H9 (cell line): ENCODE measurements around the gene ITCH. TPM values are rescaled to one million over a fixed set of nuclear protein-coding genes. Genes with fewer than 3 reads are reported as not detected.

Experiments used
- DNase-seq: peaks from one replicate; pipeline ENCODE4 v3.0.0-alpha.2; 2017
- H2AFZ ChIP-seq: one replicate; pipeline ENCODE4 v1.6.1; 2013; ENCODE audit warnings: mild to moderate bottlenecking, low read length, control low read depth, moderate library complexity
- H2AK5ac ChIP-seq: 2 replicates; pipeline ENCODE4 v1.6.1; 2013; ENCODE audit warnings: low read length, control low read depth, mixed read lengths; ENCODE audit not compliant: insufficient read length
- H2BK120ac ChIP-seq: one replicate; pipeline ENCODE4 v1.6.1; 2013; ENCODE audit warnings: low read depth, mild to moderate bottlenecking, low read length, control low read depth, inconsistent platforms; ENCODE audit not compliant: poor library complexity, severe bottlenecking
- H2BK12ac ChIP-seq: 2 replicates; pipeline ENCODE4 v1.6.1; 2013; ENCODE audit warnings: low read length, control low read depth, mixed read lengths, low read depth; ENCODE audit not compliant: insufficient read length
- H2BK15ac ChIP-seq: 2 replicates; pipeline ENCODE4 v1.6.1; 2013; ENCODE audit warnings: low read depth, low read length, control low read depth
- H2BK20ac ChIP-seq: one replicate; pipeline ENCODE4 v1.6.1; 2013; ENCODE audit warnings: low read depth, mild to moderate bottlenecking, low read length, control low read depth, inconsistent platforms; ENCODE audit not compliant: poor library complexity, severe bottlenecking
- H2BK5ac ChIP-seq: 2 replicates; pipeline ENCODE4 v1.6.1; 2013; ENCODE audit warnings: low read length, control low read depth, mixed read lengths; ENCODE audit not compliant: insufficient read length
- H3K14ac ChIP-seq: 2 replicates; pipeline ENCODE4 v1.6.1; 2013; ENCODE audit warnings: low read length, control low read depth; ENCODE audit not compliant: insufficient read depth
- H3K18ac ChIP-seq: 2 replicates; pipeline ENCODE4 v1.6.1; 2013; ENCODE audit warnings: low read depth, mild to moderate bottlenecking, mixed read lengths, low read length, control low read depth; ENCODE audit not compliant: insufficient read length
- H3K23ac ChIP-seq: 2 replicates; pipeline ENCODE4 v1.6.1; 2013; ENCODE audit warnings: low read length, control low read depth, mixed read lengths, low read depth; ENCODE audit not compliant: insufficient read length
- H3K23me2 ChIP-seq: 2 replicates; pipeline ENCODE4 v1.6.1; 2013; ENCODE audit warnings: low read depth, mild to moderate bottlenecking, mixed read lengths, low read length, control low read depth; ENCODE audit not compliant: insufficient read length, poor library complexity, severe bottlenecking
- H3K27ac ChIP-seq: 2 replicates; pipeline ENCODE4 v1.5.1; 2013; ENCODE audit warnings: low read length, control low read depth, mixed read lengths, low read depth; ENCODE audit not compliant: insufficient read length
- H3K27me3 ChIP-seq: 2 replicates; pipeline ENCODE4 v1.6.1; 2013; ENCODE audit warnings: low read length, control low read depth, inconsistent platforms; ENCODE audit not compliant: insufficient read depth
- H3K4ac ChIP-seq: 2 replicates; pipeline ENCODE4 v1.6.1; 2013; ENCODE audit warnings: low read depth, mild to moderate bottlenecking, control low read depth, inconsistent platforms, low read length, moderate library complexity
- H3K4me1 ChIP-seq: 2 replicates; pipeline ENCODE4 v1.6.1; 2013; ENCODE audit warnings: low read length, control low read depth, inconsistent platforms; ENCODE audit not compliant: insufficient read depth
- H3K4me2 ChIP-seq: 2 replicates; pipeline ENCODE4 v1.6.1; 2013; ENCODE audit warnings: low read length, control low read depth, mixed read lengths; ENCODE audit not compliant: insufficient read length, insufficient read depth
- H3K56ac ChIP-seq: 2 replicates; pipeline ENCODE4 v1.6.1; 2013; ENCODE audit warnings: low read depth, mild to moderate bottlenecking, mixed read lengths, low read length, control low read depth; ENCODE audit not compliant: insufficient read length
- H3K79me1 ChIP-seq: 2 replicates; pipeline ENCODE4 v1.6.1; 2013; ENCODE audit warnings: low read depth, mild to moderate bottlenecking, moderate library complexity, low read length, control low read depth, inconsistent platforms; ENCODE audit not compliant: insufficient read depth, poor library complexity, severe bottlenecking
- H3K79me2 ChIP-seq: 2 replicates; pipeline ENCODE4 v1.6.1; 2013; ENCODE audit warnings: low read length, control low read depth, inconsistent platforms; ENCODE audit not compliant: insufficient read depth
- H3K9ac ChIP-seq: 2 replicates; pipeline ENCODE4 v1.6.1; 2013; ENCODE audit warnings: low read length, control low read depth, mixed read lengths; ENCODE audit not compliant: insufficient read length; ENCODE audit errors: extremely low read depth
- H3K9me3 ChIP-seq: one replicate; pipeline ENCODE4 v1.6.1; 2013; ENCODE audit warnings: low read depth, low read length, inconsistent platforms; ENCODE audit not compliant: control insufficient read depth
- H3T11ph ChIP-seq: one replicate; pipeline ENCODE4 v1.6.1; 2013; ENCODE audit warnings: mild to moderate bottlenecking, low read length, control low read depth, inconsistent platforms
- H4K20me1 ChIP-seq: one replicate; pipeline ENCODE4 v1.6.1; 2013; ENCODE audit not compliant: control insufficient read depth, insufficient read length, insufficient read depth
- H4K5ac ChIP-seq: 2 replicates; pipeline ENCODE4 v1.6.1; 2013; ENCODE audit warnings: low read depth, mild to moderate bottlenecking, mixed read lengths, low read length, control low read depth; ENCODE audit not compliant: insufficient read length
- H4K8ac ChIP-seq: replicated peaks from 2 replicates; pipeline ENCODE4 v1.6.1; 2013; ENCODE audit warnings: low read length, control low read depth, mixed read lengths, low read depth; ENCODE audit not compliant: insufficient read length
- H4K91ac ChIP-seq: 2 replicates; pipeline ENCODE4 v1.6.1; 2013; ENCODE audit warnings: low read depth, mild to moderate bottlenecking, moderate library complexity, mixed read lengths, low read length, control low read depth; ENCODE audit not compliant: insufficient read length
- H3K27ac Mint-ChIP-seq, 3 experiments: 2 replicates in 2 of 3; 3 replicates in 1 of 3; pipeline ENCODE4 v1.8.0; 2020 to 2021; ENCODE audit warnings: mixed read lengths in 3 of 3, mild to moderate bottlenecking in 1 of 3, moderate library complexity in 1 of 3
- H3K27me3 Mint-ChIP-seq: 2 replicates; pipeline ENCODE4 v1.8.0; 2021; ENCODE audit warnings: low read depth, mild to moderate bottlenecking, moderate library complexity, mixed read lengths
- H3K36me3 Mint-ChIP-seq, 3 experiments: 2 replicates in 2 of 3; 3 replicates in 1 of 3; pipeline ENCODE4 v1.8.0; 2020 to 2021; ENCODE audit warnings: low read depth in 3 of 3, mixed read lengths in 3 of 3; ENCODE audit not compliant: insufficient read depth in 1 of 3
- H3K4me1 Mint-ChIP-seq, 2 experiments: 2 replicates each; pipeline ENCODE4 v1.8.0; 2020; ENCODE audit warnings: mixed read lengths in 2 of 2
- H3K4me3 Mint-ChIP-seq, 2 experiments: 2 replicates in 1 of 2; 3 replicates in 1 of 2; pipeline ENCODE4 v1.8.0; 2020 to 2021; ENCODE audit warnings: mild to moderate bottlenecking in 2 of 2, mixed read lengths in 2 of 2, moderate library complexity in 1 of 2
- H3K9me3 Mint-ChIP-seq, 2 experiments: 2 replicates in 1 of 2; 3 replicates in 1 of 2; pipeline ENCODE4 v1.8.0; 2020; ENCODE audit warnings: mild to moderate bottlenecking in 2 of 2, mixed read lengths in 2 of 2, moderate library complexity in 1 of 2
- CTCF ChIP-seq: fragments of 200-600 bp; sonication (generic); conservative IDR thresholded peaks from 3 replicates; pipeline ENCODE4 v1.8.0; 2021; ENCODE audit warnings: antibody characterized with exemption, mild to moderate bottlenecking
- WGBS: extraction: QIAGEN DNeasy Blood & Tissue Kit; methylation state at CpG from one replicate; pipeline ENCODE4 v1.1.7; 2013; ENCODE audit warnings: missing lambda C conversion rate, low lambda C conversion rate, mixed read lengths; ENCODE audit not compliant: insufficient read length; ENCODE audit errors: extremely low coverage; 5-methylcytosine and 5-hydroxymethylcytosine counted together
- total RNA-seq: library from RNA; stranded (reverse); gene quantifications from 2 replicates; pipeline ENCODE4 v1.2.1, GENCODE V29; 2021

Gene ITCH
- total RNA-seq, 1 experiment from 2014 or later: 55.9 TPM

GRCh38 chr20:34344238-34344637 is 18.8 kb upstream of the ITCH start:
- no peak overlapping the region for H4K8ac ChIP-seq
- no peak overlapping the region for H2AFZ ChIP-seq

More at GRCh38 chr20:34344238-34344637, 18.8 kb upstream of the ITCH start:
- no peak for DNase-seq
- Mint-ChIP-seq H3K4me3 (no peak overlapping the region), H3K4me1 (peaks cover 21 to 25% of the 10 kb centered on the region in 2 experiments), H3K9me3 (no peaks in the 10 kb centered on the region), H3K27ac (no peak overlapping the region; a peak in 2 of 7 replicates), H3K27me3 (no peaks in the 10 kb centered on the region; the same call in 1 of the 2 replicates), H3K36me3 (no peaks in the 10 kb centered on the region)
- Histone ChIP-seq H4K20me1 (no peaks in the 10 kb centered on the region), H2BK20ac (no peak overlapping the region), H3K23ac (no peak overlapping the region), H2BK120ac (no peak overlapping the region), H3K9ac (no peak overlapping the region), H3K9me3 (no peaks in the 10 kb centered on the region), H2BK12ac (no peak overlapping the region), H3K18ac (no peak overlapping the region), H3K79me2 (no peaks in the 10 kb centered on the region), H3K14ac (no peak overlapping the region), H3K4me1 (no peaks in the 10 kb centered on the region), H2BK5ac (no peak overlapping the region), H3K27ac (no peak overlapping the region), H3K23me2 (no peaks in the 10 kb centered on the region), H3K56ac (no peak overlapping the region), H4K5ac (no peak overlapping the region), H3K4ac (no peak overlapping the region), H3K79me1 (no peaks in the 10 kb centered on the region), H2AK5ac (no peak overlapping the region), H3K4me2 (no peak overlapping the region), H3T11ph (no peak overlapping the region), H3K27me3 (no peaks in the 10 kb centered on the region), H2BK15ac (no peak overlapping the region), H4K91ac (no peak overlapping the region)
- TF ChIP-seq CTCF: no peak
- no CpG with 5 or more reads among the region's 5 CpGs for WGBS
